BJ (cell line): ENCODE data around the gene EML3. TPM values are rescaled to one million over a fixed set of nuclear protein-coding genes. Genes with fewer than 3 reads are reported as not detected.
"Not testable (repeated sequence)": the region's sequence is repeated elsewhere in the genome, so short reads cannot be mapped to it uniquely, and the experiment has no call there.

ENCODE experiments used
- CTCF ChIA-PET: fragments of 350-600 bp; formaldehyde crosslinking; extraction: SDS; loops from one replicate; lab custom pipeline; 2021; ENCODE audit warnings: antibody characterized with exemption, inconsistent platforms; lab: Yijun Ruan, JAX
- POLR2A ChIA-PET: fragments of 300-600 bp; sonication (Branson Sonifier 250); formaldehyde crosslinking; extraction: SDS; loops from one replicate; lab custom pipeline; 2021; ENCODE audit warnings: antibody characterized with exemption; lab: Charles Lee
- DNase-seq: peaks from one replicate; pipeline ENCODE4 v3.0.0-alpha.2; 2011; ENCODE audit warnings: low read depth
- H3K27me3 ChIP-seq: 2 replicates; pipeline ENCODE4 v1.6.0; 2011; ENCODE audit warnings: low read length; ENCODE audit not compliant: control insufficient read depth, insufficient read depth
- H3K36me3 ChIP-seq: 2 replicates; pipeline ENCODE4 v1.5.1; 2011; ENCODE audit warnings: low read length; ENCODE audit not compliant: control insufficient read depth, insufficient read depth
- H3K4me3 ChIP-seq: 2 replicates; pipeline ENCODE4 v1.5.1; 2011; ENCODE audit warnings: low read depth, mild to moderate bottlenecking, control low read depth, low read length
- polyA plus RNA-seq: library from polyadenylated mRNA; depleted of rRNA; stranded (reverse); fragments of >200 nt; gene quantifications from 2 replicates; pipeline ENCODE4 v1.2.3, GENCODE V29; 2011
- TF ChIP-seq, protein P1 (sequence below): IDR thresholded peaks from 2 replicates; pipeline ENCODE4 v1.5.1; 2011; ENCODE audit warnings: low read depth, mild to moderate bottlenecking, control low read depth, inconsistent platforms, low read length, moderate library complexity; ENCODE audit not compliant: insufficient read depth

EML3 gene
- polyA plus RNA-seq, 1 experiment: 26.5 TPM

DNA sequence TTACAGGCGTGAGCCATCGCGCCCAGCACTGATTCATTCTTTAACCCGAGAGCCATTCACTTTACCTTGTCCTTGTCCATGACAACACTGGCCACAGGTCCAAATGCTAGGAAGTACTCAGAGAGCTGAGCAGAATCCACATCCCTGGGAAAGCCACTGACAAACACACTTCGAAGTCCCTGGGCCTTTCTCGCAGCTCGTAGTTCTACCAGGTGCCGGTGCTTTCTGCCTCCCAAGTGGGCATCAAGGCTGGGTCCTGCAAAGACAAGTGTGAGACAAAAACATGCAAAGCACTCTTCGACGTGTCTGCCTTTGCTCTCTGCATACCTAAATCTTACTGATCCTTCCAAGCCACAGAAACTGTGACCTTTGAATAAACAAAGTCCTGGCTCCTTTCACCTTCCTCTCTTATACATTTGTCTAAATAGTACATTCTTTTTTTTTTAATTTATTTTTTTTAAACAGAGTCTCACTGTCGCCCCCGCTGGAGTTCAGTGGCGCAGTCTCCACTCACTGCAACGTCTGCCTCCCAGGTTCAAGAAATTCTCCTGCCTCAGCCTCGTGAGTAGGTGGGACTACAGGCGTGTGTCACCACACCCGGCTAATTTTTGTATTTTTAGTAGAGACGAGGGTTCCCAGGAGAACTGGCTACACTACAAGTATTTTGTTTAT lies 23.5 kb downstream of the EML3 start:
- H3K27me3 ChIP-seq: no peaks in the 10 kb centered on the region
- TF ChIP-seq, protein P1, sequence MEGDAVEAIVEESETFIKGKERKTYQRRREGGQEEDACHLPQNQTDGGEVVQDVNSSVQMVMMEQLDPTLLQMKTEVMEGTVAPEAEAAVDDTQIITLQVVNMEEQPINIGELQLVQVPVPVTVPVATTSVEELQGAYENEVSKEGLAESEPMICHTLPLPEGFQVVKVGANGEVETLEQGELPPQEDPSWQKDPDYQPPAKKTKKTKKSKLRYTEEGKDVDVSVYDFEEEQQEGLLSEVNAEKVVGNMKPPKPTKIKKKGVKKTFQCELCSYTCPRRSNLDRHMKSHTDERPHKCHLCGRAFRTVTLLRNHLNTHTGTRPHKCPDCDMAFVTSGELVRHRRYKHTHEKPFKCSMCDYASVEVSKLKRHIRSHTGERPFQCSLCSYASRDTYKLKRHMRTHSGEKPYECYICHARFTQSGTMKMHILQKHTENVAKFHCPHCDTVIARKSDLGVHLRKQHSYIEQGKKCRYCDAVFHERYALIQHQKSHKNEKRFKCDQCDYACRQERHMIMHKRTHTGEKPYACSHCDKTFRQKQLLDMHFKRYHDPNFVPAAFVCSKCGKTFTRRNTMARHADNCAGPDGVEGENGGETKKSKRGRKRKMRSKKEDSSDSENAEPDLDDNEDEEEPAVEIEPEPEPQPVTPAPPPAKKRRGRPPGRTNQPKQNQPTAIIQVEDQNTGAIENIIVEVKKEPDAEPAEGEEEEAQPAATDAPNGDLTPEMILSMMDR: peak; percentile 39; the same call in 1 of the 2 replicates
- H3K36me3 ChIP-seq: peaks cover 7% of the 10 kb centered on the region
- no peak overlapping the region for H3K4me3 ChIP-seq
- POLR2A ChIA-PET: no interaction called here
- CTCF ChIA-PET: interaction anchor here (0.6 to 1.7 kb wide), 4 partner anchors 11 to 289 kb away, joined by 3 to 8 read pairs (median 4); no protein-coding TSS in a partner anchor
- no peak for DNase-seq

DNA sequence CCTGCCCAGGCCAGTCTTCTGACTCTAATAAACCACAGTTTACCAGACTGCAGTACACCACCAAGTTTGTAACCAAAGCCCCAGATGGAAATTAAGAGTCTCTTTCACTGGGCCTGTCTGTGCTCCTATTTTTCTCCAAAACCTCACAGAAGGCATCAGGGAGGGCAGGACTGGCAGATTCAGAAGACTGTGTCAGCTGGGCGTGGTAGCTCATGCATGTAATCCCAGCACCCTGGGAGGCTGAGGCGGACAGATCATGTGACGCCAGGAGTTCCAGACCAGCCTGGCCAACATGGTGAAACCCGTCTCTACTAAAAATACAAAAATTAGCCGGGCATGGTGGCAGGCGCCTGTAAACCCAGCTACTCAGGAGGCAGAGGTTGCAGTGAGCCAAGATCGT lies 27.2 kb downstream of the EML3 start:
- ChIA-PET CTCF (interaction anchor here (0.7 to 1.1 kb wide), 3 partner anchors 11 to 191 kb away, joined by 3 to 4 read pairs (median 4); partner anchors contain the start of gene EEF1G), POLR2A (interaction anchor here (1.2 kb wide), 1 partner anchor 11 kb away, joined by 3 read pairs; the partner anchor contains the start of gene EEF1G)
- not testable (repeated sequence) for H3K27me3 ChIP-seq, H3K4me3 ChIP-seq, DNase-seq, H3K36me3 ChIP-seq

DNA sequence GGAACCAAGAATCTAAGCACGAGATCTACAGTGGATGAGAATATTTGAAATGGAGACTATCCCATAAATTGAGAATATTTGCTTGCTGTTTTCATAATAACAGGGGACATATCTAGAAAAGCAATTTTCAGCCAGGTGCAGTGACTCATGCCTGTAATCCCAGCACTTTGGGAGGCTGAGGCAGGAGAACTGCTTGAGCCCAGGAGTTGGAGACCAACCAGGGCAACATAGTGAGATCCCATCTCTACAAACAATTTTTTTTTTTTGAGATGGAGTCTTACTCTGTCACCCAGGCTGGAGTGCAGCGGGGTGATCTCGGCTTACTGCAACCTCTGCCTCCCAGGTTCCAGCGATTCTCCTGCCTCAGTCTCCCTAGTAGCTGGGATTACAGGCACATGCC lies 30.8 kb downstream of the EML3 start:
- POLR2A ChIA-PET, H3K27me3 ChIP-seq, H3K4me3 ChIP-seq, CTCF ChIA-PET, H3K36me3 ChIP-seq, DNase-seq: not testable (repeated sequence)

GRCh38 chr11:62580959-62581715 lies 31.4 kb downstream of the EML3 start:
- POLR2A ChIA-PET: no interaction called here
- CTCF ChIA-PET: interaction anchor here (1.0 kb wide), 1 partner anchor 157 kb away, joined by 4 read pairs; no protein-coding TSS in a partner anchor
- TF ChIP-seq, protein P1: no peak
- peaks cover 9% of the 10 kb centered on the region for H3K36me3 ChIP-seq
- no peaks in the 10 kb centered on the region for H3K27me3 ChIP-seq
- no peak overlapping the region for H3K4me3 ChIP-seq
- DNase-seq: no peak

- DNase-seq: no peak
- ChIA-PET CTCF (interaction anchor here (0.6 to 1.4 kb wide), 3 partner anchors 18 to 185 kb away, joined by 3 to 6 read pairs (median 3); no protein-coding TSS in a partner anchor), POLR2A (no interaction called here)
- Histone ChIP-seq H3K4me3 (no peak overlapping the region), H3K36me3 (peaks cover 12% of the 10 kb centered on the region), H3K27me3 (no peaks in the 10 kb centered on the region)
- TF ChIP-seq, protein P1: no peak
Observed at GRCh38 chr11:62579252-62579651, 33.3 kb downstream of the EML3 start.

DNA sequence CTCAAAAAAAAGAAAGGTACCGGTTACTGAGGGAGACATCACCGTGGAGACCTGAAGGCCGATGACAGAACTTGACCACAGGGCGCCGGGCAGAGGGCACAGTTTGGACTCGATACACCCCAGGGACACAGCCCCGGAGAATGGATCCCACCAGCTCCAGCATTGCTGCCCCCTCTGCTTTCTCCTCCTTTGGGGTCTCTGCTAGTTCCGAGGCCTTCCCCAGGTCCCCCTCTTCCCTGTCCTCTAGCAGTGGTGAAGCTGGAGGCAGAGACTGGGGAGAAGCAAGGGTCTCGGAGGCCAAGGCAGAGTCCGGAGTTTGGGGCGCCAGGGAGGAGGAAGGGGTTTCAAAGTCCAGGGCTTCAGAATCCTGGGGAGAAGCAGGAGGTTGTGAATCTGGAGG lies 34.0 kb downstream of the EML3 start:
- Histone ChIP-seq H3K27me3 (no peaks in the 10 kb centered on the region), H3K36me3 (peaks cover 12% of the 10 kb centered on the region), H3K4me3 (no peak overlapping the region)
- TF ChIP-seq, protein P1: no peak
- CTCF ChIA-PET: interaction anchor here (0.7 to 1.4 kb wide), 3 partner anchors 10 to 21 kb away, joined by 3 to 6 read pairs (median 5); no protein-coding TSS in a partner anchor
- POLR2A ChIA-PET: no interaction called here
- DNase-seq: no peak
